VCaP (cell line): ENCODE data around the gene TXNDC11.

Experiments
- H3K27ac ChIP-seq: fragments of 450-650 bp; 2 replicates; pipeline ENCODE4 v1.5.1; 2017
- TF ChIP-seq, protein P1 (sequence below): fragments of 450-650 bp; conservative IDR thresholded peaks from 2 replicates; pipeline ENCODE4 v1.5.1; 2017; ENCODE audit warnings: mild to moderate bottlenecking, moderate library complexity

Gene TXNDC11

DNA sequence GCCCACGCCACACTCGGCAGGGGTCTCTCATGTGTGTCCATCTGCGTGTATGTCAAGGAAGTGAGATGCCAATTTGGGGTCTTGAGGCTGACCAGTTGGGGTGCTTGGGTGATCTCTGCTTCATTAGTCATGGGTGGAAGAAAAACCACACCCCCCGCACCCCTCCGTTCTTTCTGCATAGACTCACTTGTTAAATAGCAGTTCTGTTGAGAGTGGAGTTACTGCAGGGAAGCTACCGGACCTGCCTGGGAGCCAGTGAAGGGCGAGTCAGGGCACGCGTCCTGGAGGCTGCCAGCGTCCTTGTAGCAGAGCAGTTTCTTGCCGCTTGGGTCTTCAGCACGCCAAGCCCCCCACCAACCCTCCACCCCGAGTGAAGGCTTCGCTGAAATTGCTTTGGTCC is 65.9 kb downstream of the TXNDC11 start:
- no peak overlapping the region for H3K27ac ChIP-seq
- TF ChIP-seq, protein P1, sequence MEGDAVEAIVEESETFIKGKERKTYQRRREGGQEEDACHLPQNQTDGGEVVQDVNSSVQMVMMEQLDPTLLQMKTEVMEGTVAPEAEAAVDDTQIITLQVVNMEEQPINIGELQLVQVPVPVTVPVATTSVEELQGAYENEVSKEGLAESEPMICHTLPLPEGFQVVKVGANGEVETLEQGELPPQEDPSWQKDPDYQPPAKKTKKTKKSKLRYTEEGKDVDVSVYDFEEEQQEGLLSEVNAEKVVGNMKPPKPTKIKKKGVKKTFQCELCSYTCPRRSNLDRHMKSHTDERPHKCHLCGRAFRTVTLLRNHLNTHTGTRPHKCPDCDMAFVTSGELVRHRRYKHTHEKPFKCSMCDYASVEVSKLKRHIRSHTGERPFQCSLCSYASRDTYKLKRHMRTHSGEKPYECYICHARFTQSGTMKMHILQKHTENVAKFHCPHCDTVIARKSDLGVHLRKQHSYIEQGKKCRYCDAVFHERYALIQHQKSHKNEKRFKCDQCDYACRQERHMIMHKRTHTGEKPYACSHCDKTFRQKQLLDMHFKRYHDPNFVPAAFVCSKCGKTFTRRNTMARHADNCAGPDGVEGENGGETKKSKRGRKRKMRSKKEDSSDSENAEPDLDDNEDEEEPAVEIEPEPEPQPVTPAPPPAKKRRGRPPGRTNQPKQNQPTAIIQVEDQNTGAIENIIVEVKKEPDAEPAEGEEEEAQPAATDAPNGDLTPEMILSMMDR: no peak

DNA sequence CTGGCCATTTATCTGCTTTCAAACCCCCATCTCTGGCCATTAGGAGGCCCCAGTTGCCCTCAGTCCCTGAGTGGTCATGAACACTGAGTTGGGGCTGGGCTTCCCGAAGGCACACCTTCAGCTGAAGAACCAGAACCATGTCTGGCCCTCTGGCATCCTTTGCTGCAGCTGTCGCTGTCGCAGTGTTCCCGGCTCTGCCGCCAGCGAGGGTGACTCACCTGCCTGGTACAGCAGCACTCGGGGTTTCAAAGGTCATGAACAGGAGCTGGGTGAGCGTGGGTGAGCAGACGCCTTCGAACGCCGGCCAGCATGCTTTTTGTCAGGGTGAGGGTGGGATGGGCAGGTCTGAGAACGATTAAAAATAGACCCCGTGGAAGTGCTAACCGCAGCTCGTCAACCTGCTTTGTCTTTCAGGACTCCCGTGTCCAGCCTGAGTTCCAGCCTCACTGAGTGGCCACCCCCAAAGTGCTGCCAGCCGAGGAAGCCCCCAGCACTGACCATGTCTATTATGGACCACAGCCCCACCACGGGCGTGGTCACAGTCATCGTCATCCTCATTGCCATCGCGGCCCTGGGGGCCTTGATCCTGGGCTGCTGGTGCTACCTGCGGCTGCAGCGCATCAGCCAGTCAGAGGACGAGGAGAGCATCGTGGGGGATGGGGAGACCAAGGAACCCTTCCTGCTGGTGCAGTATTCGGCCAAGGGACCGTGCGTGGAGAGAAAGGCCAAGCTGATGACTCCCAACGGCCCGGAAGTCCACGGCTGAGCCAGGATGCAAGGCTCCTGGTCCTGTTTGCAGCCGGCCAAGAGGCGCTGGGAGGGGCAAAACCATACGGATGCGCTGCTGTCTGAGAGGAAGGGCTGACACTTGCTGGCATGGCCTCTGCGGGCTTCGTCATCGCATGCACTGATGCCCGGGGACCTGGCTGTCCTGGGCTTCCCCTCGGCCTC is 66.8 kb downstream of the TXNDC11 start:
- TF ChIP-seq, protein P1: no peak
- no peak overlapping the region for H3K27ac ChIP-seq

DNA sequence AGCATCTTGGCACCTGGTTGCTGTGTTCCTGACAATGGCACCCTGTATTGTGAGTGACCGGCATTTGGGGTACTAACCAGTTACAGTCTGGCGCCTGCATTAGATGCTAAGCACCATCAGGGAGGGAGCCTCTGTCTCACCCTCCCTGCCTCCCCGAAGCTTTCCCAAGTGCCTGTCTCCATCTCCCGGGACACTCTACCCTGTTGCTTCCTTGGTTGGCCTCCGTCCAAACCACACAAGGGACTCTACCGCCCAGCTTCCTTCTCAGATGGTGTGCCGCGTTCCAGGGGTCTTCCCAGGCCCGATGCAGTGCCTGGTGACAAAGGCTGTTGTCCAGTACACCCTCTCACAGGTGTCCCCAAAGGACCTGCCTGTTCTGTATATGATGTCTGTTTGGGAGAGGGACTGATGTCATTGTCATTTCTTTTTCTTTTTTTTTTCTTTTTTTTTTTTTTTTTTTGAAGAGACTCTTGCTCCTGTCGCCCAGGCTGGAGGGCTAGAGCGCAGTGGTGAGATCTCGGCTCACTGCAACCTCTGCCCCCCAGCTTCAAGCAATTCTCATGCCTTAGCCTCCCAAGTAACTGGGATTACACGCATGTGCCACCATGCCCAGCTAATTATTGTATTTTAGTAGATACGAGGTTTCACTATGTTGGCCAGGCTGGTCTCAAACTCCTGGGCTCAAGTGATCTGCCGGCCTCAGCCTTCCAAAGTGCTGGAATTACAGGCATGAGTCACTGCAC is 67.7 kb downstream of the TXNDC11 start:
- no peak overlapping the region for H3K27ac ChIP-seq
- TF ChIP-seq, protein P1: no peak

DNA sequence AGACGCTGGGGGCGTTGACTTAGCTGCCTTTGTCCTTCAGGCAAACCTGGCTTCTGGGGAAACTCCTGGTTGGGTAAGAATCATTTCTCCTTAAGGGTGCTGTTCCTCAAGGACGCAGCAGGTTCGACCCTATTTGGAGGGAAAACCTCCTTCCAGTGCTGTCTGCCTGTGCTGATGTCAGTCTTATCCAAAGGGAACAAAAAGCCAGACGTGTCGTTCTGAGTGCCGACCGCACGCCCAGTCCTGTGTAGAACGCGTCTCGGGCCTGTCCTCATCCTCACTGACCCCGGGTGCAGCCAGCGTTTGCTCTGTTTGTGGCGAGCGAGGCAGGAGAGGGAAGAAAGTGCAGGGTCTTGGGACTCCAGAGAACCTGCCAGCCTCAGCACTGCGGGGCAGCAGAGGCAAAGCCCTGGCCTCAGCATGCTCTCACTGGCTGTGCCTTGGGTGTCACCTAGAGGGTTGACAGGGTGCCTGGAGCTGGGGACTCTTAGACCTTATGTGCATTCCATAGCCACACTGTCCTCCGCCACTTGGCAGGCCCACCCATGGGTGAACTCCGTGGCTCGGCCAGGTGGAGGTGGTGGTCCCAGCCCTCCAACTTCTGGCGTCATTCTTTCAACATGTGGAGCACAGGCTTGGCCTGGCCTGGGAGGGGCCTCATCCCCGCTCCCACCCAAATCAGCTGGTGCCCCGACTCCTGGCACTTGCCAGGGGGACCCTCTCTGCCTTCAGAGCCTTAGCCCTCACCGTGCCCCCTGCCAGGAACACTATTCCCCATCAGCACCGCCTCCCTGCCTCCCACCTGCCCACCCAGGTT is 68.4 kb downstream of the TXNDC11 start:
- TF ChIP-seq, protein P1: no peak
- H3K27ac ChIP-seq: no peak overlapping the region

DNA sequence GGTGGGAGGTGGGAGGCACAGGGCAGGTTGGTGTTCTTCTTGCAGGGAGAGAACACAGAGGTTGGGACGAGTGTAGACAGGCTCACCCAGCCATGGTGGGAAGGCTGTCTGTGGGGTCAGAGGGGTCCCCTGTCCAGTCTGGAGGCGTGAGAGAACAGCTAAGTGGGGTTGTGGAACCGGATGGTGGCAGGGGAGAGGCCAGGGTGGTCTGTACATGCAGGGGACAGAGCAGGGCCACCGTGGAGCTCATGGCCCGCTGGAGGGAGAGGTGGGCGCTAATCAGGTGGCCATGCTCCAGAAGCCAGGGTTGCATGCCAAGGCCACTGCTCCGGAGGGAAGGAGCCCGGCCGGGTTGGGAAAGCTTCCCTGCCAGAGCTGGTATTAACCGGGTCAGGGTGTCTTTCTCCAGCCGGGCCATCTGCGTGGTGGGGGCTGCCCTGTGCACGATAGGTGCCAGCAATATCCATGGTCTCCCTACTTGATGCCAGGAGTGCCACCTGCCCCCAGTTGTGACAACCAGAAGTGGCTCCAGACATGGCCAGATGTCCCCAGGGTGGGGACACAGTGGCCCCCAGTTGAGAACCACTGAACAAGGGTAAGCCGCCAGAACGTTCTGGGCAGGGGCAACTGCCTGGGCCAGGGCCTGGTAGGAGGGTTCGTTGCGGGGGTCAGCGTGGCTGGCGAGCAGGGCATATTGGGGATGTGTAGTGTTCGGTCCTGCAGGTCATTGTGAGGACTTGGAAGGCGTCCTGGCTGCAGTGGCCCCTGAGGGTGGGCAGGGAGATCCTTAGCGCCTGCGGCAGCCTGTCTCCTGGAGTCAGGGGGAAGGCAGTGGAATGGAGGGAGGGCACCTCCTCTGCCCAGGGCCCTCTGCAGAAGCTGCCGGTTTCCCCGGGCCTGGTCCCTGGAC is 69.3 kb downstream of the TXNDC11 start:
- TF ChIP-seq, protein P1: no peak
- no peak overlapping the region for H3K27ac ChIP-seq

DNA sequence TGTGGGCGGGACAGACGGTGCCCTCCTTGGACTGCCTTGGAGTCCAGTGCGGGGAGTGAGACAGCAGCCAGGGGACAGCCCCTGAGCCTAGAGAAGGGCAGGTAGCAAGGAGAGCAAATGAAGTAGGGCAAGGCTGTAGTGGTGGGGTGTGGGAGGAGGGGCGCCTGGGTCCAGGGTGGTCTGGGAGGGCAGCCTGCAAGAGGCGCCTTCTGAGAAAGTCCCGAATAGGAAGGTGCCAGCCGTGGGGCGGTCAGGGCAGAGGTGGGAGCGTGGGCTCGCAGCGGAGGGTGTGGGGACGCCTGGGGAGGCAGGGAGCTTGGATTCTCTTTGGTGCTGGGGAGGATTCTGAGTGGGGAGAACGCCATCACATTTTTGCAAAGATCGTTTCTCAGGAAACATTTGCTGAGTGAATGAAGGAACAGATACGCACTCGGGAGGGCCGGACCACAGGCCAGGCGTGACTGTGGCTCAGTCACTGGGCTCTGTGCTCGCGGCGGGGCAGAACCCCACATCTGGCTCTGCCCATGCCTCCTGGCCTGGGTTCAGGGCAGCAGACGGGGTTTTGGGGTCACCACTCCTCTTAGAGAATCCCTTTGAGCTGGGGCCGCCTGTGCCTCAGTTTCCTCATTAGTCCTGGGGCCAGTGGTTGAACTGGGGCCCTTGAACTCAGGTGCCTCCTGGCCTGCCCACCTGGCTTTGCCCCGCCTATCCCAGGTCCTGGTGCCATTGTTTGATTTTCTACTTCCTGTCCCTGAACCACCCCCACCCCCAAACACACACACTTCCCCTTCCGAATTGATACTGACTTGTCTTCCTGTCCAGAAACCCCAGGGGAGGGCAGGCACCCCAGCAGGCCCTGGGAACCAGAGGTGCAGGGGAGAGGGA is 70.2 kb downstream of the TXNDC11 start:
- H3K27ac ChIP-seq: no peak overlapping the region
- TF ChIP-seq, protein P1: no peak
